Stimulated activated CD8-positive, alpha-beta memory T cell treated with anti-CD3 and anti-CD28 coated beads, Interleukin-4, amount 100 ng/mL, for 24 hours (primary cell): ENCODE data around the gene FAHD2B.
"Not testable (repeated sequence)": the region's sequence is repeated elsewhere in the genome, so short reads cannot be mapped to it uniquely, and the experiment has no call there.

ENCODE experiments used
- DNase-seq: peaks from one replicate; pipeline ENCODE4 v3.0.0-alpha.2; 2020; ENCODE audit warnings: low read depth

The FAHD2B gene

GRCh38 chr2:97068074-97068473 lies 26.6 kb downstream of the FAHD2B start:
- no peak for DNase-seq

GRCh38 chr2:97067279-97068004 lies 27.2 kb downstream of the FAHD2B start:
- no peak for DNase-seq

DNA sequence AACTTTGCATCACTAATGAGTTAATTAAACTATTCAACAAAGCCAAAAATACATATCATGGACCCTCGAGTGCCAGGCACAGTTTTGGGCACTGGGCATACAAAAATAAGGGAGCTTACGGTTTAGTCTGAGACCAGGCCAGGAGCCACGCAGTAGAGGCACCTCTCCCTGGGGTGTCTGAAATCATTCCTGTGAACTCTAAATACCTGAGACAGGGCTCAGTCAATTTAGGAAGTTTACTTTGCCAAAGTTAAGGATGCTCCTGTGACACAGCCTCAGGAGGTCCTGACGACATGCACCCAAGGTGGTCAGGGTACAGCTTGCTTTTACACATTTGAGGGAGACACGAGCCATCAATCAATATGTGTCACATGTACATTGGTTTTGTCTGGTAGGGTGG lies 28.7 kb downstream of the FAHD2B start:
- DNase-seq, result not testable (repeated sequence)

GRCh38 chr2:97062020-97062419 lies 32.7 kb downstream of the FAHD2B start:
- not testable (repeated sequence) for DNase-seq

GRCh38 chr2:97059782-97060181 lies 34.9 kb downstream of the FAHD2B start:
- DNase-seq, result not testable (repeated sequence)

DNA sequence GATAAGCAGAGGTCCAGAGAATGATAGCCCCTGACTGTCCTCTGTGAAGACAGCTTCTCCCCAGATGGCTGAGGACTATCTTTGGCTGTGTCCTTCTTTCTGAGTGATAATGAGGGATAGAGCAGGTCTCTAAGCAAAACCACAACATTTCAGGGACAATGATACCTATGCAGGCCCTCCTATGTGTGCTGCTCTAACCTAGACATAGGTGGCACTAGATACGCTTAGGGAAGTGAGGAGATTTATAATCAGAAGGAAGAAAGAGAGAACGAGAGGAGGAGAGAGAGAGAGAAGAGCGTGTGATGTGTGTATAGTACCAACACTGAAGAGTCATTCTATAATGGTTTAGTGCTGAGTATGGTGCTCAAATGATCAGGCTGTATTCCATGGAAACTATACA lies 38.5 kb downstream of the FAHD2B start:
- DNase-seq, result not testable (repeated sequence)

GRCh38 chr2:97050032-97050431 lies 44.6 kb downstream of the FAHD2B start:
- not testable (repeated sequence) for DNase-seq

GRCh38 chr2:97048448-97048847 lies 46.2 kb downstream of the FAHD2B start:
- not testable (repeated sequence) for DNase-seq

- not testable (repeated sequence) for DNase-seq
Observed at GRCh38 chr2:97046676-97047075, 48.0 kb downstream of the FAHD2B start.

GRCh38 chr2:97045895-97046499 lies 48.7 kb downstream of the FAHD2B start:
- not testable (repeated sequence) for DNase-seq
